Activated CD4-positive, alpha-beta T cell treated with anti-CD3 and anti-CD28 coated beads for 24 hours (primary cell): ENCODE data around the gene MAP2K6.
"Not testable (repeated sequence)": the region's sequence is repeated elsewhere in the genome, so short reads cannot be mapped to it uniquely, and the experiment has no call there.

ENCODE experiments used
- DNase-seq, 2 donors: peaks; one replicate each; pipeline ENCODE4 v3.0.0-alpha.2; 2020; ENCODE audit warnings: low read depth in 2 of 2

The MAP2K6 gene

DNA sequence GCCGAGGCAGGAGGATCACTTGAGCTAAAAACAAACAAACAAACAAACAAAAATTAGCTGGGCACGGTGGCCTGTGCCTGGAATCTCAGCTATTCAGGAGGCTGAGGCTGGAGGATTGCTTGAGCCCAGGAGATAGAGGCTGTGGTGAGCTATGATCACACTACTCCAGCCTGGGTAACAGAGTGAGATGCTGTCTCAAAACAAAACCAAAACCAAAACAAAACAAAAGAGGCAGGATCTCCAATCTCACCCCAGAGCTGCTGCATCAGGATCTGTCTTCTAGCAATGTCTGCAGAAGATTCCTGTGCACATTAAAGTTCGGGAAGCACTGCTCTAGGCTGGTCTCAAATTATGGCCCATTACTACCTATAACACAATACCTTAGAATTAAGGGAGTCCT, 43.1 kb downstream of the MAP2K6 start:
- DNase-seq = no peak

DNA sequence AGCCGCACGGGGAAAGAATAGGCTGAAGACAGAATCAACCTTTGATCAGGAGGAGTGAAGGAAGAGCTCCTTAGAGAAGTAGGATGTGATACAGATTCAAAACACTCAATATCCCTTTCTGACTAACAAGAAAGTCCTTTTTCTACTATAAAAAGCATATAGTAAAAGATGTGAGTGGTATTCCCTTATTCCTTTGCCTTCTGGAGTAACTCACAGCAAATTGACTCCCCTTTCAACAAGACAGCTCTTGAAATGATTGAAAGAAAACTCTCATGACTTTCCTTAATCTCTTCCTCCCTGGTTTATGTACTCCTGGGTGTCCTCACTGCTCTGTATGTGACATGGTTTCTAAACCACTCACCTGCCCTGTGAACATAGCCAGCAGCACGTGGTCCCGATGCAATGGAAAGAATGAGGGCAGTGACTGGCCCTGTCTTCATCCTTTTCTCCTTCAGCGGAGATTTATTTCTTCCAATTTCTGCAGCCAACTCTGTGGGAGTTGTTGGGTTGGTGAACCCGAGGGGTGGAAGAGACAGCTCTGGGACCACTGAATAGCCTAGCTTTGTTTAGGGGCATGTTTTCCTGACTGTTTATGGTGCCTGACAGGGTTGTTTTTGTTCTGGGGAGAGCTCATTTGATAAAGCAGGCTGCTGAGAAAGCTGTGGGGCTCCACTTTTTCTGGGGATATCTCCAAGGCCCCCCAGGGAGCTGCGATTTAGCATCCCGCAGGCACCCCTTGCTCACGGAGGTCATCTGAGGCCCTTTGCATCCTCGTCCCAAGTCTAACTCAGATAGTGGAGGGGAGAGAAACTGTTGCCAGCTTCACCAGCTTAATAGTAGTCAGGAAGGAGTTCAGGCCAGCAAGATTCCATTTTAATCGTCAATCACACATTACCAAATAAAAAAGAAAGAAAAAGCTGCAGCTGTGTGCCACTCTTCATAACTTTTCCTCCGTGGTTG, 46.7 kb downstream of the MAP2K6 start:
- DNase-seq = no peak

DNA sequence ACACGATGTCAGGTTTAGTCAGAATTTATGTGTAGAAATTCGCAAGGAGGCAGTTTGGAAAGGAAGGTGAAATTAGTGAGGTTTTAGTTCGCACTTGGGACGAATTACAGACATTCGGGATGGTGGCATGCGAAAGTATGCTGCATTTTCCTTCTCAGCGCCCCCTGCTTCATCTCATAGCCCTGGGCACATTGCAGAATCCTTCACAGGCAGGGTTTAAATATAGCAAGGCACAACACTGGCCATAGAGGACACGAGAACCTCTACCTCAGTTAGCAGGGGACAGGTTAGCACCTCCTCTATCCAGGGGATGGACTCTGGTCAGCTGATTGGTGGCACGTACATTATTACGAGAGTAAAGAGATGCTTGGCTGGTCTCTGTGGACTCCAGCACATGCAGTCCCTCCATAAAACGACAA, 47.5 kb downstream of the MAP2K6 start:
- DNase-seq = no peak

DNA sequence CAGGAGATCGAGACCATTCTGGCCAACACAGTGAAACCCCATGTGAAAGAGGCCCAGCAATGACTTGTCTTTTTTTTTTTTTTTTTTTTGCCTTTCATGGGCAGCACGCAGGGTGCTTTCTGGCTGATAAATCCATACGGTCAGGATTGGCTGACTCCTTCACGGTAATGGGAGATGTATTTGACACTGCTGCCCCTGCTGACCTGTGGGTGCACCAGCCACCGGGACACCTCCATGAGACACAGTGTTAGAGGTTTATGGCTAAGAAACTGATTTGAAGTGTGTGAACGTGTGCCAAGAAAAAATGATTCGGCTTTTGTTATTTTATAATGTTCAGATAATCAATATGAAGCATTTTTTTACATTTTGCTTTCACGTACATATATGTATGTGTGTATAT, 48.4 kb downstream of the MAP2K6 start:
- DNase-seq = no peak

DNA sequence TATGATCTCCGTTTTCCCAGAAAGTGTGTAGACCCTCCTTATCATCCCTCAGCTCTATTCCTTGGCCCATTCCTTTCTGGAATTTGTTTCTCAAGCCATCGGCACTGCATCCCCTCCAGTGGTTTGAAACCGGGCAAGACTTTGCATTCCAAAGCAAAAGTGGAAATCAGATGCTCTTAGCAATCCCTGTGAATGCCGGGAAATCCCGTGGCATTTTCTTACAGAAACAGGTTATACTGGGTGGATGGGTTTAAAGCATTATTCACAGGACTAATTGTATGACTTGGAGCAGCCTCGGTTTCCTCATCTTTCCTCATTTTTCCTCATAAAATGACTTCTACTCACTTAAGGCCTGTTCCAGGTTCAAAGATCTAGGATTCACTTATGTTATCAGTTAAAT, 52.0 kb downstream of the MAP2K6 start:
- DNase-seq = no peak

DNA sequence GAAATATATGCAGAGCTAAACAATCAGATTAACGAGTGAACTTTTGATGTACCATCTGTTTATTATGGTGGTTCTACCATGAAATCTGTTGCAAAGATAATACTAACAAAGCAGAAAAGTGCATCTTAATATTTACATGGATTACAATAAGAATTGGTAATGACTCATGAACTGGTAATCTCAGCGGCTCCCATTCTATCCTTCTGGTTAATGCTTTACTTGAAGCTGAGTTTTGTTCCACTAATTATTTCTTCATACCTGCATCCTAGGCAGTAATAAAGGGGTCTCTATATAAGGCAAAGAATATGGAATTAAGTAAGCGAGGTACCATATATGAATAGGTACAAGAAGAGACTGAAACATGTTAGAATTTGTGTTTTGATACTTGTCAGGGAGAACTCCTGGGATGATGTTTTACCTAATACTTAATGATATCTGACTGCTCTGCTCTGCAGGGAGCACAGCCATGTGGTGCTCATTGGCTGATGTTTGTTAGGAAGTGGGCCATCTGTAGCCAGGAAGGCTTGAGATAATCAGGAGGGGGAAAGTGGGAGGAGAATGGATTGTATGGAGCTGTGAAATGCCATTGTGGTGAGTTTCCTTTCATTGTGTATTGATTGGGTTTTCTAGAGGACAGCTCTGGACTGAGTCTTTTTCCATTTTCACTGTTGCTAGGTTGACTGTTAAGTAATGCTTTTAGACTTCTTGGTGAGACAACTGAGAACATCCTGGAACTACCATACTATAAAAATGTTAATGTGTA, 52.6 kb downstream of the MAP2K6 start:
- DNase-seq = no peak

DNA sequence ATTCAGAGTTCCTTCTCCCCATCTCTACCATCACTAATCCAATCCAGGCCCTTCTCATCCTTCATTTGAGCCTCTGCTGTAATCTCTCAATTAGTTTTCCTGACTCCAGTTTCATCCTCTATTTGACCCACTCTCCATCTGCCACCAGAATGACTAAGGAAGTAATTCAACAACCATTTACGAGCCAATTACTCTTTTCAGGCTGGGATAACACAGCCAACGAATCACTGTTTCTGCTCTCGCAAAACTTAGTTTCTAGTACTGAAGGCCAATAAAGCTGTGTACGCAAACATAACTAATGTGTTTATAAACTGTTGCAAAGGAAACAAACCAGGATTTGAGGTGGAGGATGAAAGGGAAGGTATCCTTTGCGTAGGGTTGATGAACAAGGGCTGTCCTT, 53.7 kb downstream of the MAP2K6 start:
- DNase-seq = no peak

DNA sequence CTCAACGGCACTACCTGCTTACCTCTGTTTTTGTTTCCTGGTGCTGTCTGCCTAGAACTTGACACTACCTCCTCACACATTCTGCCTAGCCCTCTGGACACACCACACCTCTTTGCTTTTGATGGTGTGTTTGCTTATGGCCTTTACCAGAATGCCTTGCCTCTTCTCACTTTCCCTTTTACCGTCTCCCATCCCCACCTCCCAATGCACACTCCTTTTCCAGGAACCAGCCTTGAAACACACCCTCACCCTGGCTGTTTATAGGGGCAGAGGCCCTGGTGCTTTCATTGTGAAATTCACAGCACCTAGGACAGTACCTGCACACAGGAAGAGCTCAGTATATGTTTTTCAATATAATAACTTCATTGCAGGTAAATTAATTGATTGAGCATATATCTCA, 56.2 kb downstream of the MAP2K6 start:
- DNase-seq = no peak

DNA sequence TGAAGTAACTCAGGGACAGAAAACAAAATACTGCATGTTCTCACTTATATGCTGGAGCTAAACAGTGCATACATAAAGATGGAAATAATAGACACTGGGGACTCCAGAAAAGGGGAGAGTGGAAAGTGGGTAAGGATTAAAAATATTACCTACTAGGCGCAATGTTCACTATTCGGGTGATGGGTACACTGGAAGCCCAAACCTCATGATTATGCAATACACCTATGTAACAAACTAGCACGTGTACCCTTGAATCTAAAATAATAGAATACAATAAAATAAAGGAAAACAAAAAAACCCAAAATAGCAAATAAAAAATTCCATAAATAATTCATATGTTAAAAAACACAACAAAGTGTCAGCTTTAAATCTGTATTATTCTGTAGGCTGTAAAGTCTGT, 56.9 kb downstream of the MAP2K6 start:
- DNase-seq = no peak

DNA sequence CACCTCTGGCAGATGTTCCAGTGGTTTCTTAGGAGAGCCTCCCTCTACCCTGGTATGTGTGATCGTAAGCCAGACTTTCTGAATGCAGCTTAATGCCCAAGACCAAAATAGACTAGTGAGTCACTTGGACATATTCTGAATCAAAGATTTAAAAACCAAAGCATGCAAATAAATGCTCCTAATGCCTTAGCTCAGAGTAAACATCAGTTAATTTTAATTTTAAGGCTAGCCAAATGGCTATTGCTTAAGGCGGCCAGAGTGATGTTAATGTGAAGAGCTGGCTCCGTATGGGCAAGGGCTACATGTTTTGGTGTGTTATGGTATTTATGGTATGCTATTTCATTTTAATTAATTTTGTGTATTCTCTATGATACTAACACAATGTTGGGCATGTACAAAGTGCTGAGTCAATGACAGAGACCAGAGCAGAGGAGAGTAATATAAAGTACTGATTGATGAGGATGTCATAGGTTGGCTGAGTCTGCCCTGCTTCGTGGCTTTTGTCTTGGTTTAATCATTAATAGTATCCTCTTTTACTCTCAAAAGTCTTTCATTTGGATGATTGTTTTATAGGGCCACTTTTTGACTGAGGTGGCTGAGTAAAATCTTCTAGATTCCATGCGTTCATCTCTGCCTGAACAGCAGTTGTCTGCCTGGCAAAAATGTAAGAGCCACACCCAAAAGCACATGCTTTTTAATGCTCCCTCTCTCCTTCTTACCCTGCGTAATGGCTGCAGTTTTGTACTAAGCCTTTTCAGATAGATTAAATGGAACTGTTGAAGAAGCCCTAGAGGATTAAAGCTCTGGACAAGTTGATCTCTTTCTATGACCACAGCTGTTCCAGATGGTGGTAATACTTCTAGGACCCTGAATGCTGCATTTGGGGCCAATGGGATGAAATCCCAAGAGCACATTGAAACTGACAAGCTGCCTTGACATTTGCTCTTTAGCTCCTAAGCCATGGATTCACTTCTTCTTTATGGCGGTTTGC, 59.6 kb downstream of the MAP2K6 start:
- DNase-seq = no peak

DNA sequence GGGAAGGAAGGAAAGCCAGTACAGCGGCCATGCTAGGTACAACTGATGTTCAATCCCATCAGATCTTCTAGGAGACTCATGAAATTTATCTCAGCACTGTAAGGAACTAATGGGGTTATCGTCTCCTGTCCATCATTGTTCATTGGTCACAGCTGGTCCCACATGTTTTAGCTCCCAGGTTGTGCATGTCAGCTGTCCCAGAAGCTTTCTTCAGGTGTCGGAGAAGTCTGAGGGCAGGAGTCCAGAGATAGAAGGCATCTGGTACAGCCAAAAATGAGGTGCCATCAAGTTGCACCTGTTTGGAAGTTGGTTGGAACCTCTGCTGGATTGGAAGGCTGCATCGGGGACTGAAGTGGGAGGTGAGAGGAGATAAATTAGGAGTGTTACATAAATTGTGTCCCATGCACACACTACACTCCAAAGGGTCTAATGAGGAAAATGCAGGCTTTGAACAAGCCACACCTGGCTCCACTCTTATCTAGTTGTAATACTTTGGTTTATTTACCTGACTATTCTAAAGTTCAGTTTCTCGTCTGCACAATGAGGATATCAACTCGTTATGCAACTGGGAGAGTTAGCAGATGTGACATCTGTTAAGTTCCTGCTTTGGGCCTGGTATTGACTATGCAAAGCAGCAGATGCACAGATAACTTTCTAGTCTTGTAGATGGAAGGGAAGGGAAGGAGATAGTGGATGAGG, 62.9 kb downstream of the MAP2K6 start:
- DNase-seq = no peak

DNA sequence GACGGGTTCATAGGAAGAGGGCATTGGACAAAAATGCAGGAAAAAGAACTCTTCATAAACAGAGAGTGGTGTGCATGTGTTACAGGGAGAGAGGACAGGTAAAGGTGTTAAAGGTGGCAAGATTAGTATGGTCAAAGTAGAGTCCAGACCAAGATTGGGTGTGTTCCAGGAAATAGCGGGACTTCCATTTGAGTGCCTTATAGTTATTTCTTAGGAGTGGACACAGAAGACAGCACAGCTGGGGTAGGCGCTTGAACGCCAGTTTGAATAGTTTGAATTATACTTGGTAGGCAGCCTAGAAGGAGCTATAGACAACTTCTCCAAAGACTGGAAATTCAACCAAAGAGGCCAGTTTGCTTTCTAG, 63.4 kb downstream of the MAP2K6 start:
- no peak for DNase-seq

DNA sequence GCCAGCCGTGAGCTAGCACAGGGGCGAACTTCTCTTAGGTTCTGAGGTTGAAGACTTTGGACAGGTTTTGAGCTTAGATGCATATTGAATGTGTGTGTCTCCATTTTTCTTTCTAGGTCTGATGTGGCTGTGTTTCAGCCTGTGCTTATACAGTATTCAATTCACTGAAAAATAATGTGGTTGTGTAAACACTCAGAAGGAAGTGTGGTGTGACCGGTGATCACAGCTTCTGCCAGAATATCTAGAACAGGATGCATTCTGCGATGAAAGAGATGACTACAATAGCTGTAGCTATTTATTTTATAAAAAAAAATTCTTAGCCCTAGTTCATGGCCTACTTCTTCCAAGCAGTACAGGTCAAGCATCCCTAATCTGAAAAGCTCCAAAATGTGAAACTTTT, 64.4 kb downstream of the MAP2K6 start:
- DNase-seq = no peak

DNA sequence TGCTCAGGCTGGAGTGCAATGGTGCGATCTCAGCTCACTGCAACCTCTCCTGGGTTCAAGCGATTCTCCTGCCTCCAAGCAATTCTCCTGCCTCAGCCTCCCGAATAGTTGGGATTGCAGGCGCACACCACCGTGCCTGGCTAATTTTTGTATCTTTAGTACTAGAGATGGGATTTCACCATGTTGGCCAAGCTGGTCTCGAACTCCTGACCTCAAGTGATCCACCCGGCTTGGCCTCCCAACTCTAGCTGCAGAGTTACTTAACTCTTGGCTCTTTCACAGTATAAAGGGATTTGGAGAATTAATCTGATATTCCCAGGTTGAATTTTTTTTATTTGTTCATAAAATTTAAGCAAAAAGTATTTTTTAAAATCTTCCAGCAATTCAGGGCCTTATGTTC, 65.3 kb downstream of the MAP2K6 start:
- not testable (repeated sequence) for DNase-seq

DNA sequence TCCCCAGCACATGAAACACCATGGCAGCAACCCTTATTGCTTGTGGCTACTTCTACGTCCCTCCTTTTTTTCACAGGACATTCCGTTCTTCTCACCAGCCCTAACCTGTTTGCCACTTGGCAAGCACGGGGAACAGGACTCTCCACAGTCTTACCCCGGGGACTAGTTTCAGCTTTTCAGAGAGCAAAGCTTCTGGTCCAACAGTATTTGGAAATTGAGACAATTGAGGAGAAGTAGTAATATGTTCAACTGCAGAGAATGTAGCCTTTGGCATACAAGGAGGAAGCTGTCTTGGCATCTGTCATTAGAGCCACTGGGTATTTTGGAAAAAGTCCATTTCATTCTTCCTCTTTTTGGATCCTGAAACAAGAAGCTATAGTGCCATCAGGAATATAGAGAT, 65.7 kb downstream of the MAP2K6 start:
- no peak for DNase-seq

DNA sequence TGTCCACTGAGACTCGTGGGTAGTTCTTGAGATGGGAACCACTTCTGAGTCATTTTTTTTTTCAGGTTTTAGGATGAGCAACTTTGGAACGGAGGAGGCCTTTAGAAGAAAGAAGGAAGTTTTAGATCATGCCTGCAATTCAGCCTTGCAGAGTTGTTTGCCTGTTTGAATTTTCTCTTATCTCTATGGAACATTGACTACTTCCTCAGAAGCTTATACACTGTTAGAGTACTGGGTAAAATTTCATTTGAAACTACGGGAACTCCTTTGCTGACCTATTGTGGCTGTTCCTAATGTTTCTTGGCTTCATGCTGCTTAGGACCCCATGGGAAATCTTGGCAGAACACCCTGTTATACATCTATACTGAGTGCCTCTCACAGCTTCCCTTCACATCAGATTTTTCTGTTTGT, 70.8 kb downstream of the MAP2K6 start:
- DNase-seq = no peak

DNA sequence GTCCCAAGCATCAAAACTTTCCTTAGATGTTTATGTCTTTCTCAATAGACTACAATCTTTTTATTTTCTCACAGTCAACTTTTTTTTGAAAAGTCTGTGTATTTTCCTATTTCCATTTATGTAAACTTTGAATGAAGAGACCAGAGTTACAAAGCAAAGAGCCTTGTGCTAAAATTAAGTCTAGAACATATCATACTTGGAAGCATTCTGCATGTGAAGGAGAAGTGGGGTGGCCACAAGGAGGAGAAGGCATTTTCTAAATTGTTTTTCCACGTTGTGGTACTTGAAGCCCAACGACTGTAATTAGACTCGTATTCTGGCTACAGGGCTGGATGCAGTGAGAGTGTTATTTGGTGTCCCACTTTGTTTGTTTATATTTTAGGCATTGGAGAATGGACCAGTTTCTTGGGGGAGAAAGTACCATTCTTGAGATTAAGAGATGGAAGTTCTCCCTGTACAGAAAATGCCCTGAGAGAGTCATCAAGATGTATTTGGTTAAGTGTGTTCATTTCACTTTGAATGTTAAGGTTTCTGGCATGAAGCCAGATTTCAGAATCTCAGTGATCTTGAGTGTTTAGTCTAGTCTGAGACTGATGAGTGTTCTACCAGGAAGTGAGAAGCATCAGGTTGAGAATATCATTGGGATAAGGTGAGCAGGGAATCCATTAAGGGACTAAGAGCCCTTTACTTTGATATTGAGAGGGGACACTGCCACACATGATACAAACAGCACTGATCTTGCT, 71.6 kb downstream of the MAP2K6 start:
- no peak for DNase-seq

DNA sequence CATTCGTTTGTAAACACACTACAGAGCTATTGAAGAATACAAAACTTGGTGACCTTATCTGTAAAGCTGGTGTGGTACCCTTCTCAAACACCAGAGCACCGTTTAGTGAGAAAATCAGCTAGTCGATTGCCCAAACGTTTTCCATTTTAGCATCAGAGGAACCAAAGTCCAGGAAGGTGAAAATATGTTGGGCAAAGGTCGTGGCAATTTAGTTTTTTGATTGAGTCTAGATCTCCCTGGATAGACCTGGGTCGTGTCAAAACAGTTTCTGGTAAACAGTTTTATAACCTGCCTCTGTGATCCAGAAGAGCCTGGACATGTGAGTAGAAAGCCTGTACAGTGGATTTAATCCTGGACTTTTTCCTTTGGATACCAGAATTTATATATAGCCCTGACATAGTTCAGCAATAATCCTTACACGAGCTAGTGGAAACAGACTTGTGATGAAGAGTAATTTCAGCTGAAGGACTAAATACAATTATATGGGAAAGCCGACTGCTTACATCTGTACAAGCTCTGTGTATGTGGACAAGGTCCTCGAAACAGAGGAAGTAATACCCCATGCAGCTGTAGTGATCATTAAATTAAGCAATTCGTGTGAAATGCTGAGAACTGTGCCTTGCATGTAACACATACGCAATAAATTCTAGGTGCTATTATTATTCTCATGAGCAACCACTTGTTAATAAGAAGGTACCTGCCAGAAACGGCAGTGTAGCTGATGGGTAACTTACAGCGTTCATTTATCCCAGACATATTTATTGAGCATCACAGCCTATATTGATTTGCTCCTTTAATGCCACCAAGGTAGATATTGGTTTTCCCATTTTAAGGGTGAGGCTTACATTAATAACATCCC, 72.5 kb downstream of the MAP2K6 start:
- no peak for DNase-seq

DNA sequence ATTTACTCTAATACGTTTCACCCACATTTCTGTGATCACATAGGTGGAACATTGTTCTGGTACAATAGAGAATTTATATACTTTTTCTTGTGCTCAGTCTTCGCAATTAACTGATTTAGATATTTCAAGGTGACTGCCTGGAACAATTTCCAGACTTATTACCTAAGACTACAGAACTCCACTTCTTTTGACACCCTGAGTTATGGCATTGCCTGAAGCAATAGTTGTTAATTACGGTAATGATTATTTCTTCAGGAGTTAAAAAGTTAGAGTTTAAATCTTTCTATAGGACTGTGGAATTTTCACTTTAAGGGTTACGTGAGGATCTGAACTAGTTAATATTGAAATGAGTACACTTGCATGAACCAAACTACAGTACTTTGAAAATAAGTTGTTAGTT, 74.8 kb downstream of the MAP2K6 start:
- no peak for DNase-seq
